Stimulated activated CD8-positive, alpha-beta memory T cell treated with anti-CD3 and anti-CD28 coated beads, Interleukin-12 subunit alpha, Interleukin-12 subunit beta, amount 100 ng/mL, for 24 hours (primary cell): ENCODE results near the gene TSHR.
"Not testable (repeated sequence)": the region's sequence is repeated elsewhere in the genome, so short reads cannot be mapped to it uniquely, and the experiment has no call there.

Experiments used
- DNase-seq: peaks from one replicate; pipeline ENCODE4 v3.0.0-alpha.2; 2020; ENCODE audit errors: extremely low read depth

Gene TSHR

DNA sequence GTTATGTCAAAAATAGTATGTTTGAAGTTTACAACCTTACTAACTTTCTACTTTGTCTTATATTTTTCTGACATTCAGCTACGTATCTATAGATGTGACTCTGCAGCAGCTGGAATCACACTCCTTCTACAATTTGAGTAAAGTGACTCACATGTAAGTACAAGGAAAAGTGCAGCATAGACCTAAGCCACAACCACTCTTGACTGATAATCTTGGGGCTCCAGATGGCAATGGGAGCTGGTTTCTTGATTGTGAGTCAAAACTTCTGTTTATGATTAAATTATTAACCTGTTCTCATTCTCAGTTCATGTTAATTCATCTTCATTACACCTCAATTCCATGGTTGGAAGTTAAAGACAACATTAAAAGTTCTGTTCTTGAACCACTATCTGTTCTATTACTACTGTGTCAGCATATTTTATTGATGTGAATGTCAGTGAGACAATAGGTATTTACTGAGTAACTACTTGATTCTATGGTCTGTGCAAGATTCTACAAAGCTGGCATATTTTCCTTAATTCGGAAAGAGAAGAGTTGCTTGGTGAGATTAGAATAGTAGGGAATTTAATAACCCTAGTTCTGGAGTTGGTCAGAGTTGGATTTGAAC is 112.9 kb downstream of the TSHR start:
- no peak for DNase-seq

DNA sequence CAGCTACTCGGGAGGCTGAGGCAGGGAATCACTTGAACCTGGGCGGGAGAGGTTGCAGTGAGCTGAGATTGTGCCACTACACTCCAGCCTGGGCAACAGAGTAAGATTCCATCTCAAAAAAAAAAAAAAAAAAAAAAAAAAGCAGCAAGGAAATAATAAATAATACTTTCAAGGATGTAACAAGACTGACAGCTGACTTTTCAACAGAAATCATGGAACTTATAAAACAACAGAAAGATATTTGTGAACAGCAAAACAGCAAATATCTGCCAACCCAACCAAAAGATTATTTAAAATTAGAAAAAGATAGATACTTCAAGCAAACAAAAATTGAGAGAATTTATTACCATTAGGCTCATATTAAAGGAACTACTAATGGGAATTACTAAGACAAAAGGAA is 115.1 kb downstream of the TSHR start:
- DNase-seq: no peak

DNA sequence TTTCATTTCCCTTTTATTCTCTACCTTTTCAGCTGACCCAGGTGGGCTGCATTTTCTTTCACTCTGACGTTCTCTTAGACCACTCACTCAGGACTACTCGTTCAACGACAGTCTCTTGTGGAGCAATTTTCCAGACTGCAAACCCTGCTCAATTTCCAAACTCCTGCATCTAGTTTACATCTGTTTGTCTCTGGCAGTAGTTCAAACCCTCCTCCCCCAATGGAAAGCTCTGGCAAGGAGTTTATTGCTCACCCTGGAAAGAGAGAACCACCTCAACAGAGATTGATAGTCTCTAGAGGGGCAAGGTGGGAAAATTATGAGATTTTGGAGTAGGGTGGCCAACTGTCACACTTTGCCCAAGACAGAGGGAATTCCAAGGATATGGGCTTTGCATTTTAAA is 130.2 kb downstream of the TSHR start:
- DNase-seq: no peak

DNA sequence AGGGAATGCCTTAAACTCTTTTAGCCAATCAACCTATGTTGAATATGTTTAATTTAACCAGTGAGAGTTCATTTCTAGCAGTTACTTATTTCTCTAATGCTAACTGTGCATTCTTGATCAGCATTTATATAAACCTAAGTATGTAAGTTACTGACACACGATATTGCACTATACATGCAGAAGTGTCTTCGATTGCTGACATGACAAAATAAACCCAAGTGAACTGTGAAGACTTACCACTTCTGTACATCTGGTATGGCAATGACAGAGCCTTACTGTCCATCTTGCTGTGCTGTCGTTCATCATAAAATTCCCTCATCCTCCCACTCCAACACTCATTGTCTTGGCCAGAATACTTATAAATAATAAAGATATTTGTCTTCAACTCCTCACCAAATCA is 131.8 kb downstream of the TSHR start:
- no peak for DNase-seq

DNA sequence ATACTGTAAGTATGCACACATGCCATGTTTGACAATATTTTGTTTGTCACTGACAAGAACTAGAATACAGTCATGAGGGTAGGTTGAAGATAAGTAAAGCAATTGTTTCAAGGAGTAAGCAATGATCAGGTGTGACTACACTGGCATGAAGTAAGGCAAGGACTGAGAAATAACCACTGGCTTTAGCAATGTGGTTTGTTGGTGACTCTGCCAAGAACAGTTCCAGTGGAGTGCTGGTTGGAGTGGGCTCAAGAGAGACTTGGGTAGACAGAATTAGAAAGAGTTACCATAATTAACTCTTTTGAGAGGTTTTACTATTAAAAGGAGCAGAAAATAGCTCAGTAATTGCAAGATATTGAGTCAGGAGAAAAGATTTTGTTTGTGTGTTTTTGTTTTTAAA is 135.7 kb downstream of the TSHR start:
- DNase-seq: no peak

DNA sequence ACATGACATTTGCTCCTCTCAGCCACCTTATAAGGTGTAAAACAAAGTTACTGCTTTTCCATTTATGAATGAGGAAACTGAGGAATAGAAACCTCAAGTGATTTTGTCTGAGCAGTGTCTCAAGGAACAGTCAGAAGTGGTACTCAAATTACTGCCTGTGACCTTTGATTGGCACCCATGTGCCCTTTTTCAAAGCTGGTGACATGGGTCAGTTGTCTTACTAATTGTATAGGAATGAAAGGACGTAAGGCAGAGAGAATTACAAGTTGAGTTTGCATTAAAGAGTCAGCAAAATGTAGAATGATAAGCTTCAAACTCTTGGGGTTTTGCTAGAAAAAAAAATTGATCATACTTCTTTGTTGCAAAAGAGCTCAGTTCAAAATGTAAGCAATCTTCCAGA is 136.2 kb downstream of the TSHR start:
- DNase-seq: no peak

DNA sequence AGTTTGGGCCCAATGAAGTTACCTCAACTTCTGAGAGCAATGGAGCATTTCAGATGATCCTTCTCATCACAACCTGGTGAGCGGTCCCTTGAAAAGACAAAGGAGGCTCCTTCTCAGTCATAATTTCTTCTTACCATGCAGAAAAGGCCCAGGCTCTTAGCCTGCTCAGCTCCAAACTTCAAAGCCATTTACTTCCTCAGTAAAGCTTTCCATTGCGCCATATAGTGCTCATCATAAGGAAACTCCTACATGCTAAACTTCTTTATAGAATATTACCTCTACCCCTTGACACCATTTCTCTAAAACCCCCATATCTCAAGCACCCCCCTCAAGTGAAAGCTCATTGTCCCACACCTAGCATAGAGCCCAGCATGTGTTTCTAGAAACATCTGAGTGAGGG is 138.2 kb downstream of the TSHR start:
- DNase-seq: no peak

DNA sequence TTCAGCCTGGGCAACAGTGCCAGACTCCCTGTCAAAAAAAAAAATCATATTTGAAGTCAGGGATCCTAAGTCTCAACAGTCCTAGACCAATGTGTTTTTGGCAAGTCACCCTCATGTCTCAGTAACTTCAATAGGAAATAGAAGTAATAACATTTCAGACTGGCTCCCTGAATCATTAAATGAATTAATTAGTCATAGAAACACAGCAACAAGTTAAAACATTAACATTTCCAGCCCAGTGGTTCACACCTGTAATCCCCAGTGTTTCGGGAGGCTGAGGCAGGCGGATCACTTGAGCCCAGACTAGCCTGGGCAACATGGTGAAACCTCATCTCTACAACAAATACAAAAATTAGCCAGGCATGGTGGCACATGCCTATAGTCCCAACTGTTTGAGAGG is 140.1 kb downstream of the TSHR start:
- DNase-seq: no peak

DNA sequence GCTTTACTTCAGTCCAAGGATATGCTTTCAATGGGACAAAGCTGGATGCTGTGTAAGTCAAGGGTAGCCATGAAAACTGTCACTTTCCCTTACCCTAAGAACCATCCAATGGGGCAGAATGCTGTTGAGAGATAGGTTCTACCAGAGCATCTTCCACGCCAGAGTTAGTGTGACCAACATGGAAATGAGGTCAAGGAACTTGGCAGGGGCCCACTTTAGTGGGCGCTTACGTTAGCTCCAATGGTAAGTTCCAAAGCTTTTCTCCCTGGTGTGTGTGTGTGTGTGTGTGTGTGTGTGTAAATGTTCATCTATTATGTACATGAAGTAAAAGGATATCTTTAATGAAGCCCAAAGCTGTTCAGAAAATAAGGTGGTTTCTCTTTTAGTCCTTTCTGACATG is 141.2 kb downstream of the TSHR start:
- no peak for DNase-seq

DNA sequence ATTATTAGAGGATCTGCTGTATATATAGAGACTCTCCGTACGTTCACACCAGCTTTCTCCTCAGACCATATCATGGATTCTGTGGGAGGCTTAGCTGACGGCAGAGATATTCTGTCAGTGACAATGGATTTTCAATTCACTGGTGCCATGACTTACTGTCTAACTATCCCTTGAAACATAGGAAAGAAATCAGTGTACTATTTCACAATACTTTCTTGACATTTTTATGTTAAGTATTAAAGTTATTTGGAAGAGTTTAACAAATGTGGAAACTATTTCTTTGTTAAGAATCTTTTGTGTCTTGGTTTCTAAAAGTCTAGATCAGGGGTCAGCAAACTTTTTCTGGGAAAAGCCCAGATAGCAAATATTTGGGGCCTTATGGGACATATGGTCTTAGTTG is 146.8 kb downstream of the TSHR start:
- no peak for DNase-seq

DNA sequence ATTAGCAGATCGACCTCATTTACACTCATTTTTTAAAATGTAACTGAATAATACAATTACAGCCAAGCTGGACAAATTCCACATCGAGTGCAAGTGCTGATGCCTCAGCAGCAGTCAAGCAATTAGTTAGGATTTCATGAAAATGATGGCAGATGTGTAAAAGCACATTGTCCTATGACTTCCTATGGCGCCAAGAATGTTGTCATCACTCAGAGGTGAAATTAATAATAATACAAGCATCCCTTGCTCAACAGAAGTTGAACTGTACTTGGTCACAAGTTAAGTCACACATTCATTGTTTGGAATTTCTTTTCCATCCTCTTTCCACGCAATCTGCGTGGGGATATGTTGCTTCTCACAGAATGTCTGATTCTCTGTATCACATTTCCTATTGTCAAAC is 148.0 kb downstream of the TSHR start:
- DNase-seq: no peak

DNA sequence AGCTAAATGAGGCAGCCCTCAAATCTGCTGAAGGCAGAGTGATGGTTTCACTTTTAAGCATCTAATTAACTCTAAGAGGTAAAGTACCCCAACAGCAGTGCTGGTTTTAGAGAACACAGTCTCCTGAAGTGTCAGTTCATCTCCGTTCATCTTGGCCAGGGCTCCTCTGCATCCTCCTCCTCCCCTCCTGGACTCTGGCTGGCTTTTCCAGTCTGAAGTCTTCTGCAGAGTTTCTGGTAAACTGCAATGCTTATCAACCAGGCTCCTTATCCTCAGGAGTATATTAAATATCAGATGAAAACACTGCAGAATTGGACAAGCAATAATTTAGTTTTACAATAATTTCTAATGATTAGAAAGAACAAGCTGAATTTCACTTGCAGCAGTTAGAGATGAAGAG is 150.0 kb downstream of the TSHR start:
- DNase-seq: no peak

DNA sequence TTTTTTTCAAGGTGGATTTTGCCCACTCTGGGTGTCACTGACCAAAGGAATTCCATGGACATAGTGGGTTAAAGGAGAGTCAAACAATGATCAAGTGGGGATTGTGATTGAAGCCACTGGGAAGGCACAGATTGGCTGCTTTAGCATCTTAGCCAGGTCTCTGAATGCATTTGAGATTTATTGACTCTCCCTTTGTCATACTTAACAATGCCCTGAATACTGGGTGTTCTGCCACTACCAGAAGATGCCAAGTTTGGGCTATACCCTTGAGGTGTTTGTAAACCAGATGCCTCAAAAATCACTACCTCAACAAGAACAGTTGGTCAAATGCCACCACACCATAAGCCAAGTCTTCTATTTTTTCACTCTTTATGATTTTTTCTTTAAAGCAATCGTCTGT is 150.5 kb downstream of the TSHR start:
- DNase-seq: no peak

DNA sequence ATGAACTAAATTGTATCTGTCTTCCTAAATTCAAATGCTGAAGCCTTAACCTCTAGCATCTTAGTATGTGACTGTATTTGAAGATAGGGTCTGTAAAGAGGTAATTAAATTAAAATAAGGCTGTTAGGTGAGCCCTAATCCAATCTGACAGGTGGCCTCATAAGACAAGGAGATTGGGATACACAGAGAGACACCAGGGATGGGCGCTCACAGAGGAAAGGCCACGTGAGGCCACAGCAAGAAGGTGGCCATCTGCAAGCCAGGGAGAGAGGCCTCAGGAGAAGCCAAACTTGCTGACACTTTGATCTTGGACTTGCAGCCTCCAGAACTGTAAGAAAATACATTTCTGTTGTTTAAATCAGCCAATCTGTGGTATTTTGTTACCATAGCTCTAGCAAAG is 154.8 kb downstream of the TSHR start:
- DNase-seq: no peak

DNA sequence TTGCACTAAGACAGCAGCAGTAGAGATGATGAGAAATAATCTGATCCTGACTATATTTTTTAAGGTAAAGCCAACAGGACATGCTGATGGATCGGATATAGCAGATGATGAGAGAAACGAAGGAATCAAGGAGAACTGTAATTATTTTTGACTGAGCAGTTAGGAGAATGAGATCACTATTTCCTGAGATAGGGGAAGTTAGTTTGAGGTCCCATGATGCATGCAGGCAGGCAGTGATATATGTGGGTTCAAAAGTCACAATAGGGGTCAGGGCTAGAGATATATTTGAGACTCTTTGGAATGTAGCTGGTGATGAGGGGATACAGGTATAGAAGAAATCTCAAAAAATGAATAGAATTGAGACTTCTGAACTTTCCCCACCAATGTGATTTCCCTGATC is 157.8 kb downstream of the TSHR start:
- DNase-seq: no peak

DNA sequence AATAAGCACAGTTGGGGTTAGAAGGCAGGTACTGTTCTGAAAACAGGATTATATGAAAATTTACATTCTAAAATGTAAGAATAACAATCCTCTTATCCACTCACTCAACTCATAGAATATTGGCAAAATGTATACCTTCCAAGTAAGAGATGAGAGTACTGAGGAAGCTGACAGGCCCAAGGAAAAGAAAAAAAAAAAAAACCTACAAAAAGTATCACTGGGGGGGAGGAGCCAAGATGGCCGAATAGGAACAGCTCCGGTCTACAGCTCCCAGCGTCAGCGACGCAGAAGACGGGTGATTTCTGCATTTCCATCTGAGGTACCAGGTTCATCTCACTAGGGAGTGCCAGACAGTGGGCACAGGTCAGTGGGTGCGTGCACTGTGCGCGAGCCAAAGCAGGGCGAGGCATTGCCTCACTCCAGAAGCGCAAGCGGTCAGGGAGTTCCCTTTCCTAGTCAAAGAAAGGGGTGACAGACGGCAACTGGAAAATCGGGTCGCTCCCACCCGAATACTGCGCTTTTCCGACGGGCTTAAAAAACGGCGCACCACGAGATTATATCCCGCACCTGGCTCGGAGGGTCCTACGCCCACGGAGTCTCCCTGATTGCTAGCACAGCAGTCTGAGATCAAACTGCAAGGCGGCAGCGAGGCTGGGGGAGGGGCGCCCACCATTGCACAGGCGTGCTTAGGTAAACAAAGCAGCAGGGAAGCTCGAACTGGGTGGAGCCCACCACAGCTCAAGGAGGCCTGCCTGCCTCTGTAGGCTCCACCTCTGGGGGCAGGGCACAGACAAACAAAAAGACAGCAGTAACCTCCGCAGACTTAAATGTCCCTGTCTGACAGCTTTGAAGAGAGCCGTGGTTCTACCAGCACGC is 158.8 kb downstream of the TSHR start:
- not testable (repeated sequence) for DNase-seq

DNA sequence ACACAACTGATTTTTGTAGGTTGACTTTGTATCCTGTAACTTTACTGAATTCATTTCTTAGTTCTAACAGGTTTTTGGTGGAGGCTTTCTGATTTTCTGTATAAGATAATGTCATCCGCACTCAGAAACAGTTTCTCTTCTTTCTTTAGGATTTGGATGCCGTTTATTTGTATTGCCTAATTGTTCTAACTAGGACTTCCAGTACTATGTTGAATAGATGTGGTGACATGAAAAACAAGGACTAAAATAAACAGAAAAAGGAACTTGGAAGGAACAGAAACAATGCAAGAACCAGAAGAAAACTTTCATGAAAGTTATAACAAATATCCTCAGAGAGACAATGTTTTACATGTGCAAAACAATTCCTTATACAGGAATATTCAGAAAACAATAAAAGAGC is 165.1 kb downstream of the TSHR start:
- DNase-seq: no peak

DNA sequence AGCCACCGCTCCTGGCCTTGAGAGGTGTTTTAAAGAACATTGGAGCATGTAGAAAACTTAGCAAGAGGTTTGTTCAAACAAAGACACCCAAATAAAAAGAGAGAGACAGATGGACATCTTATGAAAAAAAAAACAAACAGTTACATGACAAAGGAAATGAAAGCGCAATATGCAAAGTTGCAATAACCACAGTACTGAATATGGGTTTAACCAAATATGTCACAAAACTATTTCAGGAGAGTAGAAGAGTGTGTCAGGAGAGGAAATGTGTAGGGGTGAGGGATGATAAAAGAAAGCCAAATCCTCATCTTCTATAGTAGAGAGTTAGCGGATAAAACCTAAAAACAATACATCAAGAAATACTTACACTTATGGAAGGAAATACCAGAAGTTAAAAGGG is 166.9 kb downstream of the TSHR start:
- no peak for DNase-seq

DNA sequence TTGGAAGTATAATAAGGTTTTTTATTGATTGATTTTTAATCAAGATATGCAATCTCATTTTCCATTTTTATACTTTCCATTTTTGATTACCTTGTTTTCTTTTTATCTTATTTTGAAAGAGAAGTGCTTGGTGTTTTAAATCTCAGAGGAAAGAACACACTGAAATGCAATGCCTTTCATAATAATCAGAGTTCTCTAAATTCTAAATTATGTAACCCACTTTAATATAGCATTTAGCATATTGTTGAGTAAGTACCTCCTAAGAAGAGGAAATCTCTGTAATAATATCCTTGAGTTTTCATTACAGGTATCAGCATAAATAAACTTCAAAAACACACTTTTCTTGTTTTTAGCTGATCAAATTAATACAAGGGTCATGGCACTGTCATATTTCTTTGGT is 168.4 kb downstream of the TSHR start:
- no peak for DNase-seq

DNA sequence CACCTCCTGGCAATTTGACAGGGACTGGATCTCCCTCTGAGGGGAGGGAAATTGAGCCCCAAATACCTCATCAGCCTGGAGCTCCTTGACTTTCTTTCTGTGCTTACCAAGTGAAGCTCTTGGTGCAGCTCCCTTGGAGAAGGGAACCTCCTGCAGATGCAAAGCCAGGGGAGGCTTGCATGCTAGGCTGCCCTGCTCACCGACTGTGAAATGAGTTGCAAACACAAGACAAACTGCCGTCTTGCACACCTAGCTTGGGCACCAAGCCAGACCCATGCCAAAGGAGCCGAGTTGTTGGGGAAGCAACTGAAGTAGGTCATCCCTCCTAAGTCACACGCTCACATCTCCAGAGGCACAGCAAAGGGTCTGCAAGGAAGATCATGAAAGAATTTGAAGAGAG is 170.1 kb downstream of the TSHR start:
- DNase-seq: no peak

DNA sequence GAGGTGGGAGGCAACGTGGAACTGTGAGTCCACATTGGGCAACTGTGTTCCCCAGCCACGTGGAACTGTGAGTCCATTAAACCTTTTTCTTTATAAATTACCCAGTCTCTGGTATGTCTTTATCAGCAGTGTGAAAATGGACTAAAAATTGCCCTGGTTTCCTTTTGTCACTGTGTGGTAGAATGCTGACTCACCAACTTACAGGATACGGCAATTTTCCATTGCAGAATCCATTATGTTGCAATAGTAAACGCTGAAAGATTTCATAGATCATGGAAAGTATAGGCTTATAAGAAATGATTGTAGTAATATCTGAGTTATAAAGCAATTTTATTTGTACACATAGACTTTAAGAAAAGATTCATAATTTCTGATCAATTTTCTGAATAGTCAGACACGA is 172.4 kb downstream of the TSHR start:
- no peak for DNase-seq

DNA sequence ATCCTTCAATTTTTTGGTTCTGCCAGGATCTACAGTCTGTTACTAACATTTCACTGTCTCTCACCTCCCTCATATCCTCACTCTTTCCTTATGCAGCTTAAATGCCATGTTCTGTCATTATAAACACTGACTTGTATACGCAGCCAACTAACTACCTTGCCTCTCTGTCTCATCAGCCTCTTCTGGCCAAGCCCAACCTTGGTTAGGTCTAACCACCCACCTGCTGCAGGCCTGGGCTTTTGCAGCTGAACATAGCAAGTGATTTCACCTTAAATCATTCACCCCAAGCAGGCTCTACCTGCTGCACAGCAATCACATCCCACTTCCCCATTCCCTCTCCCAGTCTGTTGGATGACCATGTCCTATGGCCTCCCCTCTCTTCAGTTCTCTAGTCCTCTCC is 173.8 kb downstream of the TSHR start:
- DNase-seq: no peak

DNA sequence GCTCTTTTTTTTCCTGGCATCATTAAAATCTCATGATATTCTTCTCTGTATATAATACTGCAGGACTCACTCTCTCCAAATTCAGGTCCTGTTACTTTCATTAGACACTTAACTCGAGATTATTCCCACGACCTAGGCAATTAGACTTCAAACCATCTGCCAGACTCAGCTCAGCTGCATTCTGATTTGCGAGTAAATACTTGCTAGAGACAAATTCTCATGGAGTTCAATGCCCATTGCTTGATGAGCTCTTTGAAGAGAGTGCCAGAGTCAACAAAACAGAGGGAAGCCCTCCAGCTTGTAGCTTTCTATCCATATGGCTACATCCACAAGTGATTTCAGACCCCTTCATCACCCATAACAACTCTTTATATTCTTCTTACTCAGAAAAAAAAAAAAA is 177.0 kb downstream of the TSHR start:
- DNase-seq: no peak

DNA sequence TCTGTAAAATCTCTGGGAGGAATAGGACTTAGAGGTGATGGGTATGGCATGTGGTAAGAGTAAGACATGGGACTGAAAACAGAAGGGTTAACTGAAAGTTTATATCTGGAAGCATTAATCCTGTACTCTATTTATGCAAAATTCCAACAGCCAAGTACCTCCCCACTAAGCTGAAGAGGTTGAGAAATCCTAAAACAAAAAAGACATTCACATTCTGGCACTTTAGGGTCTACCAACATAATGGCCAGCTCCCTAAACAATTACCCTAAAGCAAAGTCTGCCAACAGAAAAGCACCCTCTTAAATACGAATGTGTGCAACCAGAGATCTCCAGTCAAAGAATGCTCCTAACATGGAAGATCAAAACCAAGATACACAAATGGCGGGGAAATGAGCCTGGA is 178.0 kb downstream of the TSHR start:
- DNase-seq: no peak
